ENCODE data around the gene UBA52.
"Not testable (repeated sequence)": the region's sequence is repeated elsewhere in the genome, so short reads cannot be mapped to it uniquely, and the experiment has no call there.

Gene UBA52

GRCh38 chr19:18557411-18558201 is 14.1 kb upstream of the UBA52 start, which contains the start of gene KXD1:
Gene KXD1, plus strand, starts transcription at chr19:18557870. Its CDS starts 4,187 bp downstream, at chr19:18562057.
- peak; percentile 99 for DNase-seq

- DNase-seq = no peak
Observed at GRCh38 chr19:18558202-18558555, 13.5 kb upstream of the UBA52 start.

- no peak for DNase-seq
Observed at GRCh38 chr19:18558604-18559003, 13.1 kb upstream of the UBA52 start.

- no peak for DNase-seq
Observed at GRCh38 chr19:18559685-18560084, 12.0 kb upstream of the UBA52 start.

- DNase-seq = no peak
Observed at GRCh38 chr19:18562086-18562485, 9.6 kb upstream of the UBA52 start.

- no peak for DNase-seq
Observed at GRCh38 chr19:18566953-18567352, 4.7 kb upstream of the UBA52 start.

- DNase-seq = no peak
Observed at GRCh38 chr19:18568367-18568766, 3.3 kb upstream of the UBA52 start.

- no peak for DNase-seq
Observed at GRCh38 chr19:18574691-18575291, 3.1 kb downstream of the UBA52 start.

GRCh38 chr19:18576383-18576782 is 4.7 kb downstream of the UBA52 start:
- DNase-seq = no peak

- DNase-seq = no peak
Observed at GRCh38 chr19:18577365-18577914, 5.8 kb downstream of the UBA52 start.

- DNase-seq = no peak
Observed at GRCh38 chr19:18580311-18580710, 8.7 kb downstream of the UBA52 start.

- no peak for DNase-seq
Observed at GRCh38 chr19:18586306-18586705, 14.6 kb downstream of the UBA52 start.

- DNase-seq = no peak
Observed at GRCh38 chr19:18587561-18587960, 15.9 kb downstream of the UBA52 start.

GRCh38 chr19:18587962-18588610 is 16.4 kb downstream of the UBA52 start:
- no peak for DNase-seq

- peak; percentile 77 for DNase-seq
Observed at GRCh38 chr19:18588611-18589379, 17.1 kb downstream of the UBA52 start, which contains the start of gene REX1BD. Gene REX1BD, plus strand, starts transcription at chr19:18588798. Its CDS starts 4 bp downstream, at chr19:18588802.

GRCh38 chr19:18589380-18590272 is 18.0 kb downstream of the UBA52 start:
- DNase-seq = peak; percentile 89

- peak; percentile 99 for DNase-seq
Observed at GRCh38 chr19:18590273-18591272, 18.9 kb downstream of the UBA52 start.

GRCh38 chr19:18591735-18592385 is 20.2 kb downstream of the UBA52 start:
- DNase-seq = no peak

- not testable (repeated sequence) for DNase-seq
Observed at GRCh38 chr19:18592732-18593131, 21.1 kb downstream of the UBA52 start.
